DMS 273 (cell line): ENCODE results near the gene TRMT6.

Source experiments
- DNase-seq: peaks from one replicate; lab custom pipeline; 2025; ENCODE audit not compliant: unreplicated experiment; lab: John Stamatoyannopoulos, UW

The TRMT6 gene

GRCh38 chr20:5967469-5967868 lies 17.1 kb upstream of the TRMT6 start:
- DNase-seq: no peak

- peak; percentile 66 for DNase-seq
Observed at GRCh38 chr20:5949943-5950270, 426 bp downstream of the TRMT6 start.

DNA sequence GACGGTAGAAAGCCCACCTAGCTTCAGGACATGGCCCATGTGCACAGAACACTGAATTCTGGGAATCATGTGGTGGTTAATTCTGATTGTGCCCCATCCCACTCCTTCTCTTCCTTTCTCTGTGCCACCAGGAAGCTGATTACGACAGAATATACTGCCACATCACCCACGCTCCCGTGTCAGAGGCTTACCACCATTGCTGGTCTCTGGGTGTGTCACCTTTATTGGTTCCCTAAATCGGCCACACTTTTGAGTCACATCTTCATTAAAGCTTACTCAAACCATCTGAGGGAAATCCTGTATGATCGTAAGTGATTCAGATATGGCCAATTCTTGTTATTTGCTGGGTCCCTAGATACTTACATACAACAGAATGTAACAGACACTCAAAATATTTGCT lies 3.1 kb downstream of the TRMT6 start:
- no peak for DNase-seq

GRCh38 chr20:5945963-5946362 lies 4.4 kb downstream of the TRMT6 start:
- peak; percentile 36 for DNase-seq

GRCh38 chr20:5938456-5939029 lies 11.8 kb downstream of the TRMT6 start:
- DNase-seq: no peak

GRCh38 chr20:5936238-5936637 lies 14.1 kb downstream of the TRMT6 start:
- DNase-seq: no peak

- no peak for DNase-seq
Observed at GRCh38 chr20:5935384-5935783, 14.9 kb downstream of the TRMT6 start.

GRCh38 chr20:5933802-5934436 lies 16.4 kb downstream of the TRMT6 start:
- DNase-seq: peak; percentile 58

GRCh38 chr20:5932796-5933195 lies 17.5 kb downstream of the TRMT6 start:
- DNase-seq: peak; percentile 43

DNA sequence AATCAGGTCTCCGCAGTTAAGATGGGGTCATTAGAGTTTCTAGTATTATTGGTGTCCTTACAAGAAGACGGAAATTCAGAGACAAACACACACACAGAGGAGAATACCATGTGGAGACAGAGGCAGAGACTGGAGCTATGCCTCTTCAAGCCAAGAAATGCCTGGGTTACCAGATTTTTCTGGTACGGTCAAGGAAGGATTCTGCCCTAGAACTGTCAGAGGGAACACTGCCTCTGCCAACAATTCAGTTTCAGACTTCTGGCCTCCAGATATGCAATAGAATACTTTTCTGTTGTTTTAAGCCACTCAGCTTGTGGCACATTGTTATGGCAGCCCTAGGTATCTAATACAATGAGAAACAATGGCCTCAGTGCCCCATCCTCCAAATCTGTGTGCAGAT lies 18.9 kb downstream of the TRMT6 start:
- no peak for DNase-seq

- DNase-seq: no peak
Observed at GRCh38 chr20:5928836-5929715, 21.3 kb downstream of the TRMT6 start.

DNA sequence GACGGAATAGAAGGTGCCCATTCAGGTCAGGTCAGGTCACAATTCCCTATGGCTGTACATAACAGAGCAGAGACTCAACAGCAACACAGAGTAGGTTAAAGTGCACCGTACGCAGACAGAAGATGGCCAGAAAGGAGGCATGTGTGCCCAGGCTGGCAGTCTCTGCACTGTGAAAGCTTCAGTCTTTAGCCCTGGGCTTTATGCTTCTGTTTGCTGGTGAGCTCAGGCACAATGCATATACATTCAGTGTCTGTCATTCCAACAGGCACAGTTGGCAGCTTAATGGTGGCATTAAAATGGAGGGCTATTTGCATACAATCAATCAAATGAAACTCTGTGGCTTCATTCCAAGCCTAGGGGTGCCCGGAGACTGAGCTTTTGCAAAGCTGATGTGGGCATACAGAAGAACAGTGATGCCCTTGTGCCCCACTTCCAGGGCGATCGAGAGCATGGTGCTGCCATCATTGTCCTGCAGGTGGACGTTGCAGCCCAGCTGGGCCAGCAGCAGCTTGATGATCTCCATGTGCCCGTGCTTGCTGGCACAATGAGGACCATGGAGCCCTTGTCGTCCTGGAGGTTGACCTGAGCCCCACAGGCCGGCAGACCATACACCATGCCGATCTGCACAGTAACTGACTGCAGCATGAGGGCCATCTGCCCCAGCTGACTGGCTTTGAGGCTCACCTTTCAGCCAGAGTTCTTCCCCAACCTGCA lies 22.4 kb downstream of the TRMT6 start:
- DNase-seq: peak; percentile 21

GRCh38 chr20:5925551-5925950 lies 24.8 kb downstream of the TRMT6 start:
- DNase-seq: no peak

- no peak for DNase-seq
Observed at GRCh38 chr20:5923493-5923892, 26.8 kb downstream of the TRMT6 start.

DNA sequence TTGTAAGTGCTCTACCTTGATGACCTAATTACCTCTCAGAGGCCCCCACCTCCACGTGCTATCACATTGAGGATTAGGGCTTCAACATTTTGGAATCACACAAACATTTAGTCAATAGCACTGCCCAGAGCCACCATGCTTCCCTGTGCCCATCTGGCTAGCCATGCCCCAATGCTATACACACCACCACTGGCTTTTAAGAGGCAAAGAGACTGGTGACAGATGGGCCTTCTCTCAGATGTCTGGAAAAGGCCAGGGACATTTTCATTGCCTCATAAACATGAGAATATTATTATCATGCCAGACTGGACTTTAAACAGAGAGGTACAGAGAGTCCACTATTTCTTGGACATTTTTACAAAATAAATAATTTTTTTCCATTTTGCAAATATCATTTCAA lies 29.8 kb downstream of the TRMT6 start:
- peak; percentile 78 for DNase-seq

GRCh38 chr20:5919626-5920544 lies 30.4 kb downstream of the TRMT6 start:
- no peak for DNase-seq

- DNase-seq: no peak
Observed at GRCh38 chr20:5918856-5919625, 31.3 kb downstream of the TRMT6 start.

DNA sequence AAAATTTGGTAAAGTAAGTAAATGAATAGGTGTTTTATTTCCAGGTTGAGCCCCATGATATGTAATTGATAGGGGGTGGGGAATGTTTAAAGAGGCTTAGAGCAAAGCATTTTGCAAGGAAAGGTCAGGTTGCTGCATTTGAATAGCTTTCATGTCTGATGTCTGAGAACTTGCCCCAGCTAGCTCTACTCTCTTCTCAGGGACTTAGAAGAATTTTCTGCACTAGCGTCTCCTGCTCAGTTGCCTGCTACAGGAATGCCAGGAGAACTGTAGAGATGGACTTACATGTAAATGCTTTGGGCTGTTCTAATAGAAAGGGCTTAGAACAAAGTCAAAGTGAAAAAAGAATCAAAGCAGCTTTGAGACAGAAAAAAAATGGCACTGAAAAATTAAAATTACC lies 35.5 kb downstream of the TRMT6 start:
- DNase-seq: no peak

- no peak for DNase-seq
Observed at GRCh38 chr20:5913166-5913565, 37.2 kb downstream of the TRMT6 start.

GRCh38 chr20:5910186-5910585 lies 40.1 kb downstream of the TRMT6 start:
- DNase-seq: no peak
